Skeletal muscle tissue (tissue), 4 donors: ENCODE results near the gene ZP2. TPM values are rescaled to one million over a fixed set of nuclear protein-coding genes. Genes with fewer than 3 reads are reported as not detected.

ENCODE experiments used
- H3K27ac ChIP-seq: one replicate; pipeline ENCODE4 v1.7.0; 2013; ENCODE audit warnings: mild to moderate bottlenecking, low read depth, low read length, inconsistent platforms
- H3K27me3 ChIP-seq, 3 donors: one replicate each; pipeline ENCODE4 v1.7.0; 2013; ENCODE audit warnings: low read length in 3 of 3; ENCODE audit not compliant: control insufficient read depth in 3 of 3, insufficient read depth in 3 of 3
- H3K36me3 ChIP-seq, 3 donors: one replicate each; pipeline ENCODE4 v1.7.0; 2013; ENCODE audit warnings: low read length in 3 of 3; ENCODE audit not compliant: control insufficient read depth in 3 of 3, insufficient read depth in 3 of 3
- H3K4me1 ChIP-seq, 3 donors: one replicate each; pipeline ENCODE4 v1.7.0; 2013; ENCODE audit warnings: low read length in 3 of 3, mild to moderate bottlenecking in 3 of 3; ENCODE audit not compliant: control insufficient read depth in 3 of 3, insufficient read depth in 3 of 3
- H3K4me3 ChIP-seq, 3 donors: one replicate each; pipeline ENCODE4 v1.7.0; 2013; ENCODE audit warnings: low read length in 3 of 3
- H3K9ac ChIP-seq, 3 donors: one replicate each; pipeline ENCODE4 v1.7.0; 2013; ENCODE audit warnings: low read length in 3 of 3, mild to moderate bottlenecking in 3 of 3, moderate library complexity in 2 of 3, low read depth in 1 of 3
- H3K9me3 ChIP-seq, 3 donors: one replicate each; pipeline ENCODE4 v1.7.0; 2013; ENCODE audit warnings: low read length in 3 of 3; ENCODE audit not compliant: control insufficient read depth in 3 of 3
- total RNA-seq: library from RNA; depleted of rRNA; stranded (reverse); fragments of >200 nt; gene quantifications from one replicate; pipeline ENCODE4 v1.2.3, GENCODE V29; 2014
- donor health status: Osteomylitis.

ZP2 gene
- total RNA-seq, 1 donor from 2014 or later = 0.52 TPM

- Histone ChIP-seq H3K36me3 (peaks cover 17 to 40% (median 29%) of the 10 kb centered on the region in 3 donors), H3K4me3 (no peak overlapping the region), H3K9ac (no peak overlapping the region), H3K9me3 (no peaks in the 10 kb centered on the region), H3K27me3 (no peaks in the 10 kb centered on the region), H3K27ac (no peak overlapping the region), H3K4me1 (peaks cover 37 to 44% (median 43%) of the 10 kb centered on the region in 3 donors)
Measured at GRCh38 chr16:21164521-21165168, 46.7 kb downstream of the ZP2 start.

DNA sequence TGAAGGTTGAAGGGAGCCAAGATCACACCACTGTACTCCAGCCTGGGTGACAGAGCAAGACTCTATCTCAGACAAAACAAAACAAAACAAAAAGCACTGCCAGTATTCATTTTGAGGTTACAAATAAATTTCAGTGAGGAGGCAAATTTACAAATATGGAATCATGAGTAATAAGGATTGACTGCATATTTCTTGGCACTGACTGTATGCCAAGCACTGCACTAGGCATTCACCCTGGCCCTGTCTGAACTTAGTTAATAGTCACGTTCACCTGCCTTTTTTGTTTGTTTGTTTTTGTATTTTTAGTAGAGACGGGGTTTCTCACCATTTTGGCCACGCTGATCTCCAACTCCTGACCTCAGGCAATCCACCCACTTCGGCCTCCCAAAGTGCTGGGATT, 47.8 kb downstream of the ZP2 start:
- Histone ChIP-seq H3K9me3 (no peaks in the 10 kb centered on the region), H3K36me3 (peaks cover 17 to 33% (median 26%) of the 10 kb centered on the region in 3 donors), H3K27me3 (no peaks in the 10 kb centered on the region), H3K4me3 (no peak overlapping the region), H3K27ac (peak overlapping the region; percentile 71), H3K4me1 (peaks cover 37 to 50% (median 42%) of the 10 kb centered on the region in 3 donors), H3K9ac (peak overlapping the region in 1 of 3 donors; percentile 9)

DNA sequence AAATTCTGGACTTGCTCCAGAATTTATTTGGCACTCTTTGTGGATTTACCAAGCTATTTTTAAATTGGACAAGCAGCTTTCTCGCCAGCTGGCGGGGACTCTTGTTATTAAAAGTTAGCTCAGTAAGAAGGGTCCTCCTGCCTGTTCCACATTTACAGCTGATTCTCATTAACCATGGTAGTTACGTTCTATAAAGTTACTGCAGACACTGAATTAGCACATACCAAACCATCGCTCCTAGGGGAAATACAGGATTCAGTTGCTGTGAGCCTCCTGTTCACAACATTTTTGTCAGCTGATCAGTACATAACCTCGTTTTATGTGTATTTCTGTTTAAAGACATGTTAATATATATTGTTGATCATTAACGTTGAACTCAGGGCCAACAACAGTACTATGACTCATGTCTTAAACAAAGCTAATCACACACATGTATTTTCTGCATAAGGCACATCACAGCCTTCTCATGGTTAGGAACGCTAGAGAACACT, 48.7 kb downstream of the ZP2 start:
- Histone ChIP-seq H3K4me3 (peak overlapping the region; percentile 15 to 57 (median 34)), H3K9me3 (no peaks in the 10 kb centered on the region), H3K27me3 (no peaks in the 10 kb centered on the region), H3K4me1 (peaks cover 43 to 56% (median 48%) of the 10 kb centered on the region in 3 donors), H3K9ac (peak overlapping the region; percentile 1 to 54 (median 25)), H3K36me3 (peaks cover 17 to 33% (median 26%) of the 10 kb centered on the region in 3 donors), H3K27ac (peak overlapping the region; percentile 71)

DNA sequence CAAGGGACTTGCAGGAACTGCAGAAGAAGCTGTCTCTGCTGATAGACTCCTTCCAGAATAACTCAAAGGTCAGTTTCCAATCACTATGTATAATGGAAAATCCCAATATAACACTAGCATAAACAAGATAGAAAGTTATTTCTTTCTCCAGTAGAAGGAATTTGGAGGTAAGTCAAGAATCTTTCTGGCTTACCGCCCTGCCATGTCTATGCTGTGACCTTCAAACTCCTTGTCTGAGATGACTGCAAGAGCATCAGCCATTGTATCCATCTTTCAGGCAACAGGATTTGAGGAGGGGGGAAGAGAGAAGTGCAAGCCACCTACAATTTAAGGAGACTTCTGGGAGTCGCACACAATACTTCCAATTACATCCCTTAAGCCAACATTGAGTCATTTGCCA, 50.2 kb downstream of the ZP2 start:
- Histone ChIP-seq H3K4me3 (peak overlapping the region; percentile 44 to 50 (median 45)), H3K4me1 (peaks cover 38 to 61% (median 54%) of the 10 kb centered on the region in 3 donors), H3K36me3 (peaks cover 7 to 19% (median 14%) of the 10 kb centered on the region in 3 donors), H3K9me3 (no peaks in the 10 kb centered on the region), H3K27me3 (no peaks in the 10 kb centered on the region), H3K9ac (peak overlapping the region in 1 of 3 donors; percentile 41), H3K27ac (no peak overlapping the region)

DNA sequence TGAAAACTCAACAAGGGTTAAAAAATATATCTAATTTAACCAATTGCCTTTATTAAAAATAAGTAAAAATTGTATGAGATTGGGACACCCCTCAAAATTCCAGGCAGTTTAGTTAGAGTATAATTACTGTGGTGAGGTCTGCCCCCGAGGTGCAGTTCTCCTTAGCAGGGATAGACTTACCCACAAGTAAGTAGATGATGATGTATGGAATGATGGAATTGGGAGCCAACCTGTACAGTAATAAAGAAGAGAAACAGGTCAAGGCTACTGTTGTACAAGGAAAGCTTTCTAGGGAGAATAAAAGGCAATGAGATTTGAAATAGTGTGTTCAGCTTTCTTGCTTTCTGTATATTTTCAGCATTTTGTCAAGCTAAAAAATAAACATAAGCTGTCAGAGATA, 51.1 kb downstream of the ZP2 start:
- Histone ChIP-seq H3K27ac (no peak overlapping the region), H3K4me3 (peak overlapping the region in 2 of 3 donors; percentile 44 to 87), H3K9ac (peak overlapping the region; percentile 25 to 80 (median 75)), H3K36me3 (peaks cover 5 to 16% (median 12%) of the 10 kb centered on the region in 3 donors), H3K4me1 (peaks cover 38 to 61% (median 54%) of the 10 kb centered on the region in 3 donors), H3K9me3 (no peaks in the 10 kb centered on the region), H3K27me3 (no peaks in the 10 kb centered on the region)

- Histone ChIP-seq H3K9ac (peak overlapping the region; percentile 75 to 90 (median 80)), H3K4me3 (peak overlapping the region; percentile 86 to 87 (median 86)), H3K9me3 (no peaks in the 10 kb centered on the region), H3K27ac (peak overlapping the region; percentile 64), H3K4me1 (peaks cover 37 to 57% (median 52%) of the 10 kb centered on the region in 3 donors), H3K27me3 (no peaks in the 10 kb centered on the region), H3K36me3 (peaks cover 1 to 9% (median 5%) of the 10 kb centered on the region in 3 donors)
Measured at GRCh38 chr16:21159281-21159951, 52.0 kb downstream of the ZP2 start.

DNA sequence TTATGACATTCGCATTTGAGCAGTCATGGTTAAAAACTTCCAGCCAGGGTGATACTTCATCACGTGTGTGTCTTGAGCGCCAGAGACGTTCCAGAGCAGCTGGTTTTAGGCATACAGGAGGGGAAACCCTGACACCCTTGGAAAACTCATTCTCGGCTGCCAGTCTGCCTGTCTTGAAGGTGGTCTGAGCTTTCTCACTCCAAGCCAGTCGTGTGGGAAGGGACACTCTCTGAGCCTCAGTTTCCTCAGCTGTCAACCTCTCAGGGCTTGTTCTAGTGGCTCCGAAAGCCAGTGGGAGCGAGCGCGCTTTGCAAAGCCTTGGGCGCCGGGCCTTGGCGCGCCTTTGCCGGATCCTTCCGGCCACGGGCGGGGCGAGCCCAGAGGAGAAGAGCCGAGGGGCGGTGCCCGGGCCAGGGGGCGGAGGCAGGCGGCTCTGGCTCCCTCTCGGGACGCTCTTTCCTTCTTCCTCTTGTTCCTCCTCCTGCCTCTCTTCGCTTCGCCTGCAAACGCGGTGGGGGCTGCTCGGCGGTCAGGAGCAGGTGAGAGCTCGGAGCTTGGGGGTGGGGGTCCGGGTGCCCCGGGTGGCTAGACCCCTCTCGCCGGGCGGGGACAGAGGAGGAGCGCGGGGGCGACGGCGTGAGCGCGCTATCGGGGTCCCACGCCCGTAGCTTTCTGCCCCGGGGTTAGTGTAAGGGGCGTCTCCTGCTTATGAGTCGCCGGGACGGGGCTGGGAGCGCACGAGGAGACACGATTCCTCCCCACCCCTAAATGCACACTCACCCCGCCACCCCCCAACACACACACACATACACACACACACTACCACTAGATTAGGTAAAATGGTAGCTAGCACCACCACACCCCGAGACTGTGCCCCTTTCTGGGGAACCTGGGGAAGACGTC, 52.9 kb downstream of the ZP2 start, which contains the start of gene LDAF1:
TSS of gene LDAF1 (plus strand) at position 467 of the 903 bp plus-strand sequence. CDS start 2,509 bp downstream, outside the sequence.
- peak within 1 kb of the TSS; percentile 86 to 87 (median 86) for H3K4me3 ChIP-seq
- H3K36me3 ChIP-seq = peaks cover 0 to 1% (median under 1%) of the 10 kb centered on the region in 3 donors
- peak within 1 kb of the TSS; percentile 75 to 90 (median 80) for H3K9ac ChIP-seq
- no peaks in the 10 kb centered on the region for H3K27me3 ChIP-seq
- H3K4me1 ChIP-seq = peaks cover 27 to 49% (median 46%) of the 10 kb centered on the region in 3 donors
- H3K9me3 ChIP-seq = no peaks in the 10 kb centered on the region
- peak within 1 kb of the TSS; percentile 64 for H3K27ac ChIP-seq

GRCh38 chr16:21157632-21158031, 53.7 kb downstream of the ZP2 start:
- Histone ChIP-seq H3K36me3 (no peaks in the 10 kb centered on the region), H3K9me3 (no peaks in the 10 kb centered on the region), H3K4me1 (peaks cover 19 to 40% (median 38%) of the 10 kb centered on the region in 3 donors), H3K27ac (peak overlapping the region; percentile 64), H3K27me3 (no peaks in the 10 kb centered on the region), H3K4me3 (peak overlapping the region in 1 of 3 donors; percentile 86), H3K9ac (peak overlapping the region in 2 of 3 donors; percentile 75 to 90)

DNA sequence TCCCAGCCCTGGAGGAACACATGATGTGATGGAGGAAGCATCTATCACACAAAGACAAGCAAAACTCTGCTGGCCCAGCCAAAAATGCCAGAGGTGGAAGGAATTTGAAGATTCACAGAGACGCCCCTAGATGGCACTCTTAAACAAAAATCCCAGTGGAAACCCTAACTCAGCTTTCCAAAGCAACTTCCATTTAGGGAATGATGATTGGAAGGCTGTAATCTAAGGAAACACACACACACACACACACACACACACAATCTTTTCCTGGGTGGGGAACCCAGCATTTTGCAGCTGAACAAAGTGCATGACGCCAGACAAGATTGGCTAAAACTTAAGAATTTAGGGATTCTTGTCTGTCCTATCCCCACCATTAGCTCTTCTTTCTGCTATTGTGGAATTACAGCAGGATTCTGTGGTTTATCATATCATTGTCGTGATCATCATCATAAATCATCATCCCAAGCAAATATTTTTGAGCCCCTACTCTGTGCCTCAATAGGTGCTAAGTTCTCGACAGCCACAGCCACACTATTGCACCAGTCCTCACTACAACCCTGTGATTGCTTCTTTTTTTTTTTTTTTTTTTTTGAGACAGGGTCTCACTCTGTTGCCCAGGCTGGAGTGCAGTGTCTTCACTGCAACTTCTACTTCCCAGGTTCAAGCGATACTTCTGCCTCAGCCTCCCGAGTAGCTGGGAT, 54.5 kb downstream of the ZP2 start:
- no peak overlapping the region for H3K27ac ChIP-seq
- H3K4me3 ChIP-seq = no peak overlapping the region
- H3K27me3 ChIP-seq = no peaks in the 10 kb centered on the region
- H3K36me3 ChIP-seq = no peaks in the 10 kb centered on the region
- no peak overlapping the region for H3K9ac ChIP-seq
- peaks cover 18 to 37% (median 36%) of the 10 kb centered on the region in 3 donors for H3K4me1 ChIP-seq
- H3K9me3 ChIP-seq = no peaks in the 10 kb centered on the region
